ENCODE results near the gene SLC16A11. TPM values are rescaled to one million over a fixed set of nuclear protein-coding genes. Genes with fewer than 3 reads are reported as not detected.
A peak's percentile ranks its signal among the peaks of the same experiment; 100 is the strongest.

SLC16A11 gene, protein sequence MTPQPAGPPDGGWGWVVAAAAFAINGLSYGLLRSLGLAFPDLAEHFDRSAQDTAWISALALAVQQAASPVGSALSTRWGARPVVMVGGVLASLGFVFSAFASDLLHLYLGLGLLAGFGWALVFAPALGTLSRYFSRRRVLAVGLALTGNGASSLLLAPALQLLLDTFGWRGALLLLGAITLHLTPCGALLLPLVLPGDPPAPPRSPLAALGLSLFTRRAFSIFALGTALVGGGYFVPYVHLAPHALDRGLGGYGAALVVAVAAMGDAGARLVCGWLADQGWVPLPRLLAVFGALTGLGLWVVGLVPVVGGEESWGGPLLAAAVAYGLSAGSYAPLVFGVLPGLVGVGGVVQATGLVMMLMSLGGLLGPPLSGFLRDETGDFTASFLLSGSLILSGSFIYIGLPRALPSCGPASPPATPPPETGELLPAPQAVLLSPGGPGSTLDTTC
- total RNA-seq (2011; cell fraction: chromatin; rRNA removed; ENCODE audit: low replicate concordance), result not detected in 2 replicates
- total RNA-seq (2011; cell fraction: nucleolus; rRNA removed), result not detected in 2 replicates
- total RNA-seq (2011; cell fraction: nucleoplasm; rRNA removed), result not detected in 2 replicates
- total RNA-seq (2014; rRNA removed) (not detected in 2 replicates), total RNA-seq (2014; rRNA removed; fragmentation: Illumina TruSeq; extraction: Trizol) (not detected in 2 replicates), total RNA-seq (2015; rRNA removed; fragmentation: Illumina TruSeq; extraction: Trizol) (not detected in 2 replicates), total RNA-seq (2021) (not detected in 2 replicates), polyA plus RNA-seq (2011; rRNA removed) (not detected in 2 replicates), polyA plus RNA-seq (2014; fragmentation: Illumina TruSeq; extraction: Trizol) (not detected in 2 replicates), polyA plus RNA-seq (2014; fragmentation: Nextera tagmentation; extraction: Ambion mirVana) (not detected), polyA plus RNA-seq (2014; rRNA removed) (not detected in 2 replicates), polyA minus RNA-seq (2011; rRNA and poly(A)+ RNA removed) (not detected in 2 replicates), Bru-seq, nascent RNA (not detected), BruChase-seq, experiment 1, labeled RNA remaining after a 2-hour chase (not detected), BruChase-seq, experiment 2, labeled RNA remaining after a 6-hour chase (percentile 20 among the genes with signal in this experiment)
- polyA plus RNA-seq (2011; cell fraction: cytosol; rRNA removed), result not detected in 2 replicates
- polyA plus RNA-seq (2011; cell fraction: nucleus; rRNA removed), result not detected in 2 replicates
- polyA plus RNA-seq (2012), result not detected in 2 replicates
- polyA minus RNA-seq (2011; cell fraction: cytosol; rRNA and poly(A)+ RNA removed), result not detected in 2 replicates
- polyA minus RNA-seq (2011; cell fraction: nucleus; rRNA and poly(A)+ RNA removed), result not detected in 2 replicates
- long read RNA-seq, experiment 1, result 0 reads
- long read RNA-seq, experiment 2, result 0 reads
- long read RNA-seq, experiment 3, result 0 reads

DNA sequence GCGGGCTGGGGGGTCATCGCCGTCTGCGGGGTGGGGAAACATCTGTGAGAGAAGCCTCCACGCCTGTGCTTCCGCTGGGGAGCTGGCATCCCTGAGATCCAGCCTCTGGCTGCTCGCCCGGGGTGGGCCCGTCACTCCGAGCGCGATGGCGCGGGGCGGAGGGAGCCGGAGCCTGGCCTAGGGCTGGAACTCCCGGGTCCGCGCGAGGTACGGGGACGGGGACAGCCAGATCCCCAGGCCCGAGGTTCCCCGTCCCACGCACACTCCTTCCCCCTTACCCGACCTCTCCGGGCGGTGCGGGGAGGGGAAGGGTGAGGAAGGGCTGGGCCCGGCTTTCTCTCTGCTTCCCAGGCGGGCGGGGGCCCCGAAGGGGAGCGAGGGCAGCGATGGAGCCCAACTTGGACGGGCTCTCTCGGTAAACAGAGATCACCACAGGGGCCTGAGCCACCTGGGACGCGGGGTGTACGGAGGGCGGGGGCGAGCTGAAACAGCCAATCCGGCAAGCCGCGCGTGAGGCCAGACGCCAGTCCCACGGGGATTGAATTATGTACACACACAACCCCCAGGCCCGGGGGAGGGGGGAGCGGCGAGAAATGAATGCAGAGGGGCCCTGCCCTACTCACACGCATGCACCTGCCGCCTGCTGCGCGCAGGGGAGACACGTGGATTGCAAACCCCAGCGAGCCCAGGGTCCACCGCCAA lies at the start of gene SLC16A11:
Gene SLC16A11, minus strand, starts transcription at position 596 of the 702 bp plus-strand sequence. Its CDS starts 579 bp downstream, at position 17.
- WGBS (ENCODE audit: insufficient coverage, low coverage, missing lambda C conversion rate), result 35% methylated on average over 5 of the region's 58 CpGs
- Histone ChIP-seq H3K36me3 (ENCODE audit: control insufficient read depth, insufficient read depth, low read length) (no peaks in the 10 kb centered on the region), H3K4me3 (no peak within 1 kb of the TSS), H2AFZ (ENCODE audit: low read depth, low read length) (no peak within 1 kb of the TSS), H3K4me1 (replicated peaks in 1 of 2; ENCODE audit: control insufficient read depth in 2 of 2, insufficient read depth in 2 of 2, low read length in 2 of 2) (peaks cover 0 to 26% of the 10 kb centered on the region in 2 experiments; a peak in 4 of 5 replicates), H3K27me3 (ENCODE audit: control insufficient read depth in 2 of 2, insufficient read depth in 2 of 2, low read length in 2 of 2) (no peaks in the 10 kb centered on the region), H3K27ac (ENCODE audit: extremely low read depth, low read depth, low read length) (no peak within 1 kb of the TSS), H4K20me1 (replicated peaks; ENCODE audit: control insufficient read depth, insufficient read depth, low read length) (no peaks in the 10 kb centered on the region), H3K4me2 (ENCODE audit: insufficient read depth, low read length) (no peak within 1 kb of the TSS), H3K9ac (ENCODE audit: insufficient read depth in 1 of 2, low read depth in 2 of 2, low read length in 2 of 2) (no peak within 1 kb of the TSS), H3K79me2 (ENCODE audit: control insufficient read depth, insufficient read depth, low read length) (no peaks in the 10 kb centered on the region), H3K9me3 (replicated peaks; ENCODE audit: control insufficient read depth, insufficient read depth, low read depth, low read length) (no peaks in the 10 kb centered on the region), H3K9me1 (ENCODE audit: control insufficient read depth, insufficient read depth, low read length) (no peaks in the 10 kb centered on the region)
- FAIRE-seq, result no peak
- no TSS peak for BruUV-seq (replicated peaks)
- no peak for DNase-seq (ENCODE audit: extremely low read depth in 1 of 4, low spot score in 3 of 4)
- TF ChIP-seq, protein P1, sequence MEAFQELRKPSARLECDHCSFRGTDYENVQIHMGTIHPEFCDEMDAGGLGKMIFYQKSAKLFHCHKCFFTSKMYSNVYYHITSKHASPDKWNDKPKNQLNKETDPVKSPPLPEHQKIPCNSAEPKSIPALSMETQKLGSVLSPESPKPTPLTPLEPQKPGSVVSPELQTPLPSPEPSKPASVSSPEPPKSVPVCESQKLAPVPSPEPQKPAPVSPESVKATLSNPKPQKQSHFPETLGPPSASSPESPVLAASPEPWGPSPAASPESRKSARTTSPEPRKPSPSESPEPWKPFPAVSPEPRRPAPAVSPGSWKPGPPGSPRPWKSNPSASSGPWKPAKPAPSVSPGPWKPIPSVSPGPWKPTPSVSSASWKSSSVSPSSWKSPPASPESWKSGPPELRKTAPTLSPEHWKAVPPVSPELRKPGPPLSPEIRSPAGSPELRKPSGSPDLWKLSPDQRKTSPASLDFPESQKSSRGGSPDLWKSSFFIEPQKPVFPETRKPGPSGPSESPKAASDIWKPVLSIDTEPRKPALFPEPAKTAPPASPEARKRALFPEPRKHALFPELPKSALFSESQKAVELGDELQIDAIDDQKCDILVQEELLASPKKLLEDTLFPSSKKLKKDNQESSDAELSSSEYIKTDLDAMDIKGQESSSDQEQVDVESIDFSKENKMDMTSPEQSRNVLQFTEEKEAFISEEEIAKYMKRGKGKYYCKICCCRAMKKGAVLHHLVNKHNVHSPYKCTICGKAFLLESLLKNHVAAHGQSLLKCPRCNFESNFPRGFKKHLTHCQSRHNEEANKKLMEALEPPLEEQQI (IDR thresholded peaks at IDR 0.05), result no peak
- TF ChIP-seq POLR2G (IDR thresholded peaks at IDR 0.05; ENCODE audit: low read depth, low read length), result peak; percentile 15; the same call in 1 of the 2 replicates
- TF ChIP-seq NFIX (CRISPR knock-in tag; IDR thresholded peaks at IDR 0.05; ENCODE audit: low read depth), result no peak
- no peak for TF ChIP-seq NR1H2 (CRISPR knock-in tag; IDR thresholded peaks at IDR 0.05)
- TF ChIP-seq, protein P2, sequence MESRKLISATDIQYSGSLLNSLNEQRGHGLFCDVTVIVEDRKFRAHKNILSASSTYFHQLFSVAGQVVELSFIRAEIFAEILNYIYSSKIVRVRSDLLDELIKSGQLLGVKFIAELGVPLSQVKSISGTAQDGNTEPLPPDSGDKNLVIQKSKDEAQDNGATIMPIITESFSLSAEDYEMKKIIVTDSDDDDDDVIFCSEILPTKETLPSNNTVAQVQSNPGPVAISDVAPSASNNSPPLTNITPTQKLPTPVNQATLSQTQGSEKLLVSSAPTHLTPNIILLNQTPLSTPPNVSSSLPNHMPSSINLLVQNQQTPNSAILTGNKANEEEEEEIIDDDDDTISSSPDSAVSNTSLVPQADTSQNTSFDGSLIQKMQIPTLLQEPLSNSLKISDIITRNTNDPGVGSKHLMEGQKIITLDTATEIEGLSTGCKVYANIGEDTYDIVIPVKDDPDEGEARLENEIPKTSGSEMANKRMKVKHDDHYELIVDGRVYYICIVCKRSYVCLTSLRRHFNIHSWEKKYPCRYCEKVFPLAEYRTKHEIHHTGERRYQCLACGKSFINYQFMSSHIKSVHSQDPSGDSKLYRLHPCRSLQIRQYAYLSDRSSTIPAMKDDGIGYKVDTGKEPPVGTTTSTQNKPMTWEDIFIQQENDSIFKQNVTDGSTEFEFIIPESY (CRISPR knock-in tag; IDR thresholded peaks at IDR 0.05), result peak; percentile 16; the same call in 1 of the 2 replicates
- no peak for TF ChIP-seq ZBTB8A (IDR thresholded peaks at IDR 0.05; ENCODE audit: partially characterized antibody)
- ATAC-seq, result no peak
- intact Hi-C loops (cut with micrococcal nuclease), result no loop called here
- ChIA-PET CTCF (ENCODE audit: low intra/inter-chr PET ratio) (interaction anchor here (0.6 to 3.6 kb wide), 2 partner anchors 63 to 92 kb away, joined by 3 to 41 read pairs; no protein-coding TSS in a partner anchor), POLR2A (interaction anchor here (0.5 to 3.2 kb wide), 2 partner anchors 8 to 850 kb away, joined by 4 to 10 read pairs; partner anchors contain the start of gene SLC16A13)
- in situ Hi-C loops (cut with MboI), result loop anchor here (10.0 to 25.0 kb wide), 2 partner anchors 291 to 519 kb away; partner anchors contain the start of genes ACAP1, SENP3 and TNFSF13
